ENCODE data around the gene CEMIP2. TPM values are rescaled to one million over a fixed set of nuclear protein-coding genes. Genes with fewer than 3 reads are reported as not detected.

Gene CEMIP2
- total and polyA plus RNA-seq, 2 of the 13 experiments (the other 11 are each of a cell fraction or from before 2014, with no cell fraction given): 94.3 to 128 TPM

DNA sequence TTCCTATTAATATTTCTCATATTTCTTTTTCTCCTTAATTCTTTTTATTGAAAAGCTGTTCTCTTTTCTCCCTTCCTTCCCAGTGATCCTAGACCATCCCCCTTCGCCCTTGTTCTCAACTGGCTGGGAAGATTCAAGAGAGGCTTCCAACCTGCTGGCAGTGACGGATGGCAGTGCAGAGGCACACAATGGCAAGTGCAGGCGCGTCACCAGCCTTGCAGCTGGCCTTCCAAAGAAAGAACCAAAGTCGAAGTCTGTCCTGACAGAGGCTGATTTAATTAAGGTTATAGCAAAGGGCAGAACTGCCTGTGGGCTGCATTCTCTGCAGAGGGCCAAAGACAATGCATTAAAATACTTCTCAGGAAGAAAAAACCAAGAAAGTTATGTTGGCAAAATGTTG lies 7.4 kb downstream of the CEMIP2 start (continued):
- TF ChIP-seq, protein P1, sequence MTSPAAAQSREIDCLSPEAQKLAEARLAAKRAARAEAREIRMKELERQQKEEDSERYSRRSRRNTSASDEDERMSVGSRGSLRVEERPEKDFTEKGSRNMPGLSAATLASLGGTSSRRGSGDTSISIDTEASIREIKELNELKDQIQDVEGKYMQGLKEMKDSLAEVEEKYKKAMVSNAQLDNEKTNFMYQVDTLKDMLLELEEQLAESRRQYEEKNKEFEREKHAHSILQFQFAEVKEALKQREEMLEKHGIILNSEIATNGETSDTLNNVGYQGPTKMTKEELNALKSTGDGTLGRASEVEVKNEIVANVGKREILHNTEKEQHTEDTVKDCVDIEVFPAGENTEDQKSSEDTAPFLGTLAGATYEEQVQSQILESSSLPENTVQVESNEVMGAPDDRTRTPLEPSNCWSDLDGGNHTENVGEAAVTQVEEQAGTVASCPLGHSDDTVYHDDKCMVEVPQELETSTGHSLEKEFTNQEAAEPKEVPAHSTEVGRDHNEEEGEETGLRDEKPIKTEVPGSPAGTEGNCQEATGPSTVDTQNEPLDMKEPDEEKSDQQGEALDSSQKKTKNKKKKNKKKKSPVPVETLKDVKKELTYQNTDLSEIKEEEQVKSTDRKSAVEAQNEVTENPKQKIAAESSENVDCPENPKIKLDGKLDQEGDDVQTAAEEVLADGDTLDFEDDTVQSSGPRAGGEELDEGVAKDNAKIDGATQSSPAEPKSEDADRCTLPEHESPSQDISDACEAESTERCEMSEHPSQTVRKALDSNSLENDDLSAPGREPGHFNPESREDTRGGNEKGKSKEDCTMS (CRISPR knock-in tag; conservative IDR thresholded peaks at IDR 0.05): no peak
- TF ChIP-seq, protein P2, sequence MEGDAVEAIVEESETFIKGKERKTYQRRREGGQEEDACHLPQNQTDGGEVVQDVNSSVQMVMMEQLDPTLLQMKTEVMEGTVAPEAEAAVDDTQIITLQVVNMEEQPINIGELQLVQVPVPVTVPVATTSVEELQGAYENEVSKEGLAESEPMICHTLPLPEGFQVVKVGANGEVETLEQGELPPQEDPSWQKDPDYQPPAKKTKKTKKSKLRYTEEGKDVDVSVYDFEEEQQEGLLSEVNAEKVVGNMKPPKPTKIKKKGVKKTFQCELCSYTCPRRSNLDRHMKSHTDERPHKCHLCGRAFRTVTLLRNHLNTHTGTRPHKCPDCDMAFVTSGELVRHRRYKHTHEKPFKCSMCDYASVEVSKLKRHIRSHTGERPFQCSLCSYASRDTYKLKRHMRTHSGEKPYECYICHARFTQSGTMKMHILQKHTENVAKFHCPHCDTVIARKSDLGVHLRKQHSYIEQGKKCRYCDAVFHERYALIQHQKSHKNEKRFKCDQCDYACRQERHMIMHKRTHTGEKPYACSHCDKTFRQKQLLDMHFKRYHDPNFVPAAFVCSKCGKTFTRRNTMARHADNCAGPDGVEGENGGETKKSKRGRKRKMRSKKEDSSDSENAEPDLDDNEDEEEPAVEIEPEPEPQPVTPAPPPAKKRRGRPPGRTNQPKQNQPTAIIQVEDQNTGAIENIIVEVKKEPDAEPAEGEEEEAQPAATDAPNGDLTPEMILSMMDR (CRISPR knock-in tag; IDR thresholded peaks at IDR 0.05): no peak
- TF ChIP-seq SNAI1 (CRISPR knock-in tag; IDR thresholded peaks at IDR 0.05; ENCODE audit: borderline replicate concordance) (no peak), ZFYVE20 (CRISPR knock-in tag; IDR thresholded peaks at IDR 0.05; ENCODE audit: borderline replicate concordance, low read depth) (no peak), SMARCC2 (IDR thresholded peaks at IDR 0.05) (no peak), SAP130 (CRISPR knock-in tag; IDR thresholded peaks at IDR 0.05; ENCODE audit: low read depth) (peak; percentile 50; the same call in 1 of the 2 replicates), ZNF292 (CRISPR knock-in tag; IDR thresholded peaks at IDR 0.05; ENCODE audit: borderline replicate concordance, low read depth) (0 out of 2 replicates have a peak, but pooled peaks have one; percentile 38), ZNF382 (CRISPR knock-in tag; IDR thresholded peaks at IDR 0.05; ENCODE audit: borderline replicate concordance) (no peak), FOSL2 (CRISPR knock-in tag; IDR thresholded peaks at IDR 0.05) (0 out of 2 replicates have a peak, but pooled peaks have one; percentile 35), SOX13 (IDR thresholded peaks at IDR 0.05) (no peak), SOX13 (CRISPR knock-in tag; conservative IDR thresholded peaks at IDR 0.05 in 1 of 2, IDR thresholded peaks at IDR 0.05 in 1 of 2) (peak in 1 of 2 experiments; percentile 9; a peak in 1 of 4 replicates), MIER2 (CRISPR knock-in tag; IDR thresholded peaks at IDR 0.05) (no peak), FOXA3 (CRISPR knock-in tag; IDR thresholded peaks at IDR 0.05) (no peak), ZSCAN29 (CRISPR knock-in tag; conservative IDR thresholded peaks at IDR 0.05) (no peak), ZNF644 (CRISPR knock-in tag; IDR thresholded peaks at IDR 0.05; ENCODE audit: low read depth) (0 out of 2 replicates have a peak, but pooled peaks have one; percentile 20)
- TF ChIP-seq, protein P3, sequence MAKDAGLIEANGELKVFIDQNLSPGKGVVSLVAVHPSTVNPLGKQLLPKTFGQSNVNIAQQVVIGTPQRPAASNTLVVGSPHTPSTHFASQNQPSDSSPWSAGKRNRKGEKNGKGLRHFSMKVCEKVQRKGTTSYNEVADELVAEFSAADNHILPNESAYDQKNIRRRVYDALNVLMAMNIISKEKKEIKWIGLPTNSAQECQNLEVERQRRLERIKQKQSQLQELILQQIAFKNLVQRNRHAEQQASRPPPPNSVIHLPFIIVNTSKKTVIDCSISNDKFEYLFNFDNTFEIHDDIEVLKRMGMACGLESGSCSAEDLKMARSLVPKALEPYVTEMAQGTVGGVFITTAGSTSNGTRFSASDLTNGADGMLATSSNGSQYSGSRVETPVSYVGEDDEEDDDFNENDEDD (CRISPR knock-in tag; IDR thresholded peaks at IDR 0.05; ENCODE audit: borderline replicate concordance): no peak
- TF ChIP-seq, protein P4, sequence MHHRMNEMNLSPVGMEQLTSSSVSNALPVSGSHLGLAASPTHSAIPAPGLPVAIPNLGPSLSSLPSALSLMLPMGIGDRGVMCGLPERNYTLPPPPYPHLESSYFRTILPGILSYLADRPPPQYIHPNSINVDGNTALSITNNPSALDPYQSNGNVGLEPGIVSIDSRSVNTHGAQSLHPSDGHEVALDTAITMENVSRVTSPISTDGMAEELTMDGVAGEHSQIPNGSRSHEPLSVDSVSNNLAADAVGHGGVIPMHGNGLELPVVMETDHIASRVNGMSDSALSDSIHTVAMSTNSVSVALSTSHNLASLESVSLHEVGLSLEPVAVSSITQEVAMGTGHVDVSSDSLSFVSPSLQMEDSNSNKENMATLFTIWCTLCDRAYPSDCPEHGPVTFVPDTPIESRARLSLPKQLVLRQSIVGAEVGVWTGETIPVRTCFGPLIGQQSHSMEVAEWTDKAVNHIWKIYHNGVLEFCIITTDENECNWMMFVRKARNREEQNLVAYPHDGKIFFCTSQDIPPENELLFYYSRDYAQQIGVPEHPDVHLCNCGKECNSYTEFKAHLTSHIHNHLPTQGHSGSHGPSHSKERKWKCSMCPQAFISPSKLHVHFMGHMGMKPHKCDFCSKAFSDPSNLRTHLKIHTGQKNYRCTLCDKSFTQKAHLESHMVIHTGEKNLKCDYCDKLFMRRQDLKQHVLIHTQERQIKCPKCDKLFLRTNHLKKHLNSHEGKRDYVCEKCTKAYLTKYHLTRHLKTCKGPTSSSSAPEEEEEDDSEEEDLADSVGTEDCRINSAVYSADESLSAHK (CRISPR knock-in tag; IDR thresholded peaks at IDR 0.05; ENCODE audit: borderline replicate concordance): no peak
- TF ChIP-seq, protein P5, sequence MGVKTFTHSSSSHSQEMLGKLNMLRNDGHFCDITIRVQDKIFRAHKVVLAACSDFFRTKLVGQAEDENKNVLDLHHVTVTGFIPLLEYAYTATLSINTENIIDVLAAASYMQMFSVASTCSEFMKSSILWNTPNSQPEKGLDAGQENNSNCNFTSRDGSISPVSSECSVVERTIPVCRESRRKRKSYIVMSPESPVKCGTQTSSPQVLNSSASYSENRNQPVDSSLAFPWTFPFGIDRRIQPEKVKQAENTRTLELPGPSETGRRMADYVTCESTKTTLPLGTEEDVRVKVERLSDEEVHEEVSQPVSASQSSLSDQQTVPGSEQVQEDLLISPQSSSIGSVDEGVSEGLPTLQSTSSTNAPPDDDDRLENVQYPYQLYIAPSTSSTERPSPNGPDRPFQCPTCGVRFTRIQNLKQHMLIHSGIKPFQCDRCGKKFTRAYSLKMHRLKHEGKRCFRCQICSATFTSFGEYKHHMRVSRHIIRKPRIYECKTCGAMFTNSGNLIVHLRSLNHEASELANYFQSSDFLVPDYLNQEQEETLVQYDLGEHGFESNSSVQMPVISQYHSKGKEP (CRISPR knock-in tag; IDR thresholded peaks at IDR 0.05): no peak
- TF ChIP-seq, protein P6, sequence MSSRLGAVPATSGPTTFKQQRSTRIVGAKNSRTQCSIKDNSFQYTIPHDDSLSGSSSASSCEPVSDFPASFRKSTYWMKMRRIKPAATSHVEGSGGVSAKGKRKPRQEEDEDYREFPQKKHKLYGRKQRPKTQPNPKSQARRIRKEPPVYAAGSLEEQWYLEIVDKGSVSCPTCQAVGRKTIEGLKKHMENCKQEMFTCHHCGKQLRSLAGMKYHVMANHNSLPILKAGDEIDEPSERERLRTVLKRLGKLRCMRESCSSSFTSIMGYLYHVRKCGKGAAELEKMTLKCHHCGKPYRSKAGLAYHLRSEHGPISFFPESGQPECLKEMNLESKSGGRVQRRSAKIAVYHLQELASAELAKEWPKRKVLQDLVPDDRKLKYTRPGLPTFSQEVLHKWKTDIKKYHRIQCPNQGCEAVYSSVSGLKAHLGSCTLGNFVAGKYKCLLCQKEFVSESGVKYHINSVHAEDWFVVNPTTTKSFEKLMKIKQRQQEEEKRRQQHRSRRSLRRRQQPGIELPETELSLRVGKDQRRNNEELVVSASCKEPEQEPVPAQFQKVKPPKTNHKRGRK (CRISPR knock-in tag; IDR thresholded peaks at IDR 0.05): no peak
